ENCODE measurements around the gene TNFRSF18.

TNFRSF18 gene

GRCh38 chr1:1231400-1232207 is 25.2 kb upstream of the TNFRSF18 start, which contains the start of gene SDF4:
TSS of gene SDF4 (minus strand) at chr1:1232001. CDS start at chr1:1228772, 3,229 bp downstream.
- Histone ChIP-seq H3K4me3 (ENCODE audit: low read length) (peak within 1 kb of the TSS; percentile 79), H3K27me3 (ENCODE audit: control insufficient read depth, insufficient read depth, low read length) (no peaks in the 10 kb centered on the region), H3K4me2 (ENCODE audit: low read length) (peak within 1 kb of the TSS; percentile 92), H3K9ac (ENCODE audit: low read depth, low read length) (peak within 1 kb of the TSS; percentile 97), H3K4me1 (ENCODE audit: control insufficient read depth, insufficient read depth, low read length) (peaks cover 24% of the 10 kb centered on the region), H3K9me3 (replicated peaks; ENCODE audit: low read length) (no peaks in the 10 kb centered on the region), H3K36me3 (ENCODE audit: insufficient read depth, low read length) (peaks cover 37% of the 10 kb centered on the region)

GRCh38 chr1:1230656-1231399 is 24.4 kb upstream of the TNFRSF18 start:
- Histone ChIP-seq H3K9me3 (replicated peaks; ENCODE audit: low read length) (no peaks in the 10 kb centered on the region), H3K27me3 (ENCODE audit: control insufficient read depth, insufficient read depth, low read length) (no peaks in the 10 kb centered on the region), H3K9ac (ENCODE audit: low read depth, low read length) (peak overlapping the region; percentile 97), H3K4me1 (ENCODE audit: control insufficient read depth, insufficient read depth, low read length) (peaks cover 24% of the 10 kb centered on the region), H3K4me3 (ENCODE audit: low read length) (peak overlapping the region; percentile 79), H3K4me2 (ENCODE audit: low read length) (peak overlapping the region; percentile 92), H3K36me3 (ENCODE audit: insufficient read depth, low read length) (peaks cover 42% of the 10 kb centered on the region)

GRCh38 chr1:1229770-1230169 is 23.4 kb upstream of the TNFRSF18 start:
- peaks cover 44% of the 10 kb centered on the region for H3K36me3 ChIP-seq (ENCODE audit: insufficient read depth, low read length)
- H3K9me3 ChIP-seq (replicated peaks; ENCODE audit: low read length): no peaks in the 10 kb centered on the region
- peak overlapping the region; percentile 79 for H3K4me3 ChIP-seq (ENCODE audit: low read length)
- no peak overlapping the region for H3K9ac ChIP-seq (ENCODE audit: low read depth, low read length)
- no peaks in the 10 kb centered on the region for H3K27me3 ChIP-seq (ENCODE audit: control insufficient read depth, insufficient read depth, low read length)
- peaks cover 24% of the 10 kb centered on the region for H3K4me1 ChIP-seq (ENCODE audit: control insufficient read depth, insufficient read depth, low read length)
- peak overlapping the region; percentile 92 for H3K4me2 ChIP-seq (ENCODE audit: low read length)

GRCh38 chr1:1228596-1229321 is 22.4 kb upstream of the TNFRSF18 start:
- Histone ChIP-seq H3K4me2 (ENCODE audit: low read length) (no peak overlapping the region), H3K9ac (ENCODE audit: low read depth, low read length) (no peak overlapping the region), H3K9me3 (replicated peaks; ENCODE audit: low read length) (no peaks in the 10 kb centered on the region), H3K36me3 (ENCODE audit: insufficient read depth, low read length) (peaks cover 41% of the 10 kb centered on the region), H3K4me1 (ENCODE audit: control insufficient read depth, insufficient read depth, low read length) (peaks cover 24% of the 10 kb centered on the region), H3K4me3 (ENCODE audit: low read length) (no peak overlapping the region), H3K27me3 (ENCODE audit: control insufficient read depth, insufficient read depth, low read length) (no peaks in the 10 kb centered on the region)

- Histone ChIP-seq H3K4me3 (ENCODE audit: low read length) (no peak overlapping the region), H3K9ac (ENCODE audit: low read depth, low read length) (no peak overlapping the region), H3K36me3 (ENCODE audit: insufficient read depth, low read length) (peaks cover 39% of the 10 kb centered on the region)
These were observed 21.8 kb upstream of the TNFRSF18 start for GRCh38 chr1:1228187-1228586.

GRCh38 chr1:1227386-1227785 is 21.0 kb upstream of the TNFRSF18 start:
- Histone ChIP-seq H3K4me2 (ENCODE audit: low read length) (no peak overlapping the region), H3K36me3 (ENCODE audit: insufficient read depth, low read length) (peaks cover 47% of the 10 kb centered on the region), H3K9me3 (replicated peaks; ENCODE audit: low read length) (no peaks in the 10 kb centered on the region), H3K27me3 (ENCODE audit: control insufficient read depth, insufficient read depth, low read length) (no peaks in the 10 kb centered on the region), H3K9ac (ENCODE audit: low read depth, low read length) (no peak overlapping the region), H3K4me1 (ENCODE audit: control insufficient read depth, insufficient read depth, low read length) (peaks cover 10% of the 10 kb centered on the region), H3K4me3 (ENCODE audit: low read length) (no peak overlapping the region)

More at GRCh38 chr1:1228187-1228586, 21.8 kb upstream of the TNFRSF18 start:
- Histone ChIP-seq H3K27me3 (ENCODE audit: control insufficient read depth, insufficient read depth, low read length) (no peaks in the 10 kb centered on the region), H3K9me3 (replicated peaks; ENCODE audit: low read length) (no peaks in the 10 kb centered on the region), H3K4me2 (ENCODE audit: low read length) (no peak overlapping the region), H3K4me1 (ENCODE audit: control insufficient read depth, insufficient read depth, low read length) (peaks cover 18% of the 10 kb centered on the region)

- Histone ChIP-seq H3K27me3 (ENCODE audit: control insufficient read depth, insufficient read depth, low read length) (no peaks in the 10 kb centered on the region), H3K9ac (ENCODE audit: low read depth, low read length) (no peak overlapping the region), H3K36me3 (ENCODE audit: insufficient read depth, low read length) (peaks cover 49% of the 10 kb centered on the region), H3K4me2 (ENCODE audit: low read length) (no peak overlapping the region), H3K4me1 (ENCODE audit: control insufficient read depth, insufficient read depth, low read length) (peaks cover 9% of the 10 kb centered on the region), H3K4me3 (ENCODE audit: low read length) (no peak overlapping the region), H3K9me3 (replicated peaks; ENCODE audit: low read length) (no peaks in the 10 kb centered on the region)
These were observed 20.4 kb upstream of the TNFRSF18 start for GRCh38 chr1:1226566-1227362.

- Histone ChIP-seq H3K27me3 (ENCODE audit: control insufficient read depth, insufficient read depth, low read length) (no peaks in the 10 kb centered on the region), H3K36me3 (ENCODE audit: insufficient read depth, low read length) (peaks cover 53% of the 10 kb centered on the region), H3K4me3 (ENCODE audit: low read length) (no peak overlapping the region), H3K4me1 (ENCODE audit: control insufficient read depth, insufficient read depth, low read length) (peaks cover 9% of the 10 kb centered on the region), H3K9me3 (replicated peaks; ENCODE audit: low read length) (no peaks in the 10 kb centered on the region), H3K4me2 (ENCODE audit: low read length) (no peak overlapping the region), H3K9ac (ENCODE audit: low read depth, low read length) (no peak overlapping the region)
These were observed 19.5 kb upstream of the TNFRSF18 start for GRCh38 chr1:1225913-1226312.

- Histone ChIP-seq H3K36me3 (ENCODE audit: insufficient read depth, low read length) (peaks cover 59% of the 10 kb centered on the region), H3K27me3 (ENCODE audit: control insufficient read depth, insufficient read depth, low read length) (no peaks in the 10 kb centered on the region), H3K4me2 (ENCODE audit: low read length) (no peak overlapping the region), H3K9ac (ENCODE audit: low read depth, low read length) (no peak overlapping the region), H3K9me3 (replicated peaks; ENCODE audit: low read length) (no peaks in the 10 kb centered on the region), H3K4me3 (ENCODE audit: low read length) (no peak overlapping the region), H3K4me1 (ENCODE audit: control insufficient read depth, insufficient read depth, low read length) (peaks cover 7% of the 10 kb centered on the region)
These were observed 18.9 kb upstream of the TNFRSF18 start for GRCh38 chr1:1225238-1225845.

GRCh38 chr1:1223891-1224290 is 17.5 kb upstream of the TNFRSF18 start:
- Histone ChIP-seq H3K4me1 (ENCODE audit: control insufficient read depth, insufficient read depth, low read length) (no peaks in the 10 kb centered on the region), H3K27me3 (ENCODE audit: control insufficient read depth, insufficient read depth, low read length) (no peaks in the 10 kb centered on the region), H3K9ac (ENCODE audit: low read depth, low read length) (no peak overlapping the region), H3K36me3 (ENCODE audit: insufficient read depth, low read length) (peaks cover 61% of the 10 kb centered on the region), H3K4me2 (ENCODE audit: low read length) (no peak overlapping the region), H3K9me3 (replicated peaks; ENCODE audit: low read length) (no peaks in the 10 kb centered on the region), H3K4me3 (ENCODE audit: low read length) (no peak overlapping the region)
